ENCODE data around the gene LSM12.

LSM12 gene

DNA sequence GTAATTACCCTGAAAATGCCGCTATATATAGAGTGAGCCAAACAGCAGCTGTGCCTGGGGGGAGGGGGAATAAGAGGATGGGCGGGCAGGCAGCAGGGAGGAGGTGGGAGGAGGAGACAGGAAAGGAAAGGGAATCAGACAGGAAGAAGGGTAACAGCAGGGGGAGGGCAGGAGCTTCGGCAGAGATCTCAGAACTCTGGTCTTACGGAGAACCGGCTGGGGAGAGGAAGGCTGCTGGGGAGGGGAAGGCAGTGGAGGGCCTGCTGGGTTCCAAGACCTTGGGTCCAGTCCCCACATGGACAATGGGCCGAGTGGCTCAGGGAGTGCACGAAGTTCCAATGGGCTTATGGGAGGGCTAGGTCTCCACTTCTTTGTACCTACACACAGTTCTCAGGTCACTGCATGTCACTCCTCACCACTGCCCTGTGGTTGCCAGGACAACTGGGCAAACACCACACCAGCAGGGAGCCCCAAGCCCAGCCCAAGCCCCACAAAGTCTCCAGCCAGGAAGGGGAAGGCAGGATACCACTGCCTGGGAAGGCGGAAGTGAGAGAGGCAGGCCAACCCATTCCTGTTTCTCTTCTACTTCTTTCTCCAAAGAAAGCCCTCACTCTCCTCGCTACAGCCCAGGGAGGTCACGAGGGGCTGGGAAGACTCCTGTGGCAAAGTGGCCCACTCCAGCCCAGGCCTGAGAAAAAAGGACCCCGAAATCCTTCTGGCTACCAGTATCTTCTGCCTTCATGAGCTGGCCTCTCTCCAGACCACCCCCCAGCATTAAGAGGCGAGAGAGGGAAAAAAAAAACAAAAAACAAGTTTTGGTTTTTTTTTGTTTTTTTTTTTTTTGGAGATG lies 29.4 kb upstream of the LSM12 start:
- DNase-seq: no peak

DNA sequence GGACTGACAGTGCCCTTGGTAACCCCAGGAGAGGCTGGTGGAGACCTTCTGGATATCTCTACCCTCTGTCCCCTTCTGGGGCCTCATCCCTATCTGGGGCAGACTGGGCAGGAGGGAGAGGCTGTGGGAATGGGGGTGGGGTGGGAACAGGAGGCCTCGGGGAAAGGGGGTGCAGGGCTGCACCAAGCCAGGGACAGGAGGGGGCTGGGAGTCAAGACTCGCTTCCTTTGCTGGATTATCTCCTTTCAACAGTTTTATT lies 28.8 kb upstream of the LSM12 start:
- DNase-seq: no peak

DNA sequence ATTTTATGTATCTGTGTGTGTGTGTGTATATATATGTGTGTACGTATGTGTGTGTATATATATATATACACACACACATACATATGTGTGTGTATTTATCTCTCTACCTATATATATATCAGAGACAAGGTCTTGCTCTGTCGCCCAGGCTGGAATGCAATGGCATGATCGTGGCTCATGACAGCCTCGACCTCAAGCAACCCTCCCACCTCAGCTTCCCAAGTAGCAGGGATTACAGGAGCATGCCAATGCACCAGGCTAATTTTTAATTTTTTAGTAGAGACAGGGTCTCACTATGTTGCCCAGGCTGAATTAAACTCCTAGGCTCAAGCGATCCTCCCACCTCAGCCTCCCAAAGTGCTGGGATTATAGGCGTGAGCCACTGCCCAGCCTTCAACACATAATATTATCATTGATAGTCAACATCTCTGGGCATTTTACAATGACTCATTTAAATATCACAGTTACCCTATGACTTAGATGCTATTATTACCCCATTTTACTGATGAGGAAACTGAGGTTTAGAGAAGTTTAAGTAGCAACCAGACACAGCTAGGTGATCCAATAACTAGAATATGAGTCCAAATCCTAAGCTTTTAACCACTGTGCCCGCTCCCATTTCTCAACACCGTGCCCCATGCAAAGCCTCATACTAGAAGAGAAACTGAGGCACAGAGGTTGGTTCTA lies 28.4 kb upstream of the LSM12 start:
- no peak for DNase-seq

DNA sequence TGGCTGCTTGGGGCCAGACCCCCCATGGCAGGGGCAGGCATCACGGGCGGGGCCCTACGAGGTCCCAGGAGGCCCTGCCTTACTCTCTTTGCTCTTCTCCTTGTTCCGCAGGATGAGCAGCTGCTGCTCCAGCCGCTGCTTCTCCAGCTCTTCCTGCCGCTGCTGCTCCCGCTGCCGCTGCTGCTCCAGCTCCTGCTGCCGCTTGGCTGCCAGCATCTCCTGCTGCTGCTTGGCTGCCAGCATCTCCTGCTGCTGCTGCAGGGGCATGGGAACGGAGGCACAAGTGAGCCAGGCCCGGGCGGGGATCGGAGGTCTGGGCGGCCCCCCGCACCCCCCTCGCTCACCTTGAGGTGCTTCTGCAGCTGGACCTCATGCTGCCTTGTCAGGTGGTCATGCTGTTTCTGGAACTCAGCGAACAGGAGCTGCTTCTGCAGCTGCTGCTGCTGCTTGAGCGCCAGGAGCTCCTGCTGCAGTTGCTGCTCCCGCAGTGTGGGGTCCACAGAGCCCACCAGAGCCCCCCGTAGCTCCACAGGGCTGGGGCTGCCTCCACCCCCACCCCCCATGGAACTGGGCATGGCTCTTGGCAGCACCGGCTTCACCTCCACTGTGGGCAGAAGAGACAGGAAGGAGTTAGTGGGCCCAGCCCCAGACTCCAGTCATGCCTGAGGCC lies 26.9 kb upstream of the LSM12 start:
- DNase-seq: no peak

DNA sequence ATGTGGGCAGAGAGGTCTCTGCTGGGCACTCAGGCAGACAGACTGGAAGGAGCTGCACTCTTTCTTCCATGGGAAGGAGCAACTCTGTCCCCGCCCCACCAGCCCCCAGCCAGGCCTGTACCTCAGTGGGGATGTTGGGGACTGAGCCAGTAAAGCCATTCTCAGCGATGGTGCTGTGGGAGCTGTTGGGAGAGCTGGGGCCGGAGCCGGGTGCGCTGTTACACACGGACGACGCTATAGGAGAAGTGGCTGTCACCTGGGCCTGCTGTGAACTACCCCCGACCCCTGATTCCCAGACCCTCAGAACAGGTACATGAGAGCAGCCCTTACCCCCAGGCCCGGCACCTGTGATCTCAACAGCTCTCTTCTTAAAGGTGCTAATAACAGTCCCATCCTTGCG lies 25.6 kb upstream of the LSM12 start:
- no peak for DNase-seq

DNA sequence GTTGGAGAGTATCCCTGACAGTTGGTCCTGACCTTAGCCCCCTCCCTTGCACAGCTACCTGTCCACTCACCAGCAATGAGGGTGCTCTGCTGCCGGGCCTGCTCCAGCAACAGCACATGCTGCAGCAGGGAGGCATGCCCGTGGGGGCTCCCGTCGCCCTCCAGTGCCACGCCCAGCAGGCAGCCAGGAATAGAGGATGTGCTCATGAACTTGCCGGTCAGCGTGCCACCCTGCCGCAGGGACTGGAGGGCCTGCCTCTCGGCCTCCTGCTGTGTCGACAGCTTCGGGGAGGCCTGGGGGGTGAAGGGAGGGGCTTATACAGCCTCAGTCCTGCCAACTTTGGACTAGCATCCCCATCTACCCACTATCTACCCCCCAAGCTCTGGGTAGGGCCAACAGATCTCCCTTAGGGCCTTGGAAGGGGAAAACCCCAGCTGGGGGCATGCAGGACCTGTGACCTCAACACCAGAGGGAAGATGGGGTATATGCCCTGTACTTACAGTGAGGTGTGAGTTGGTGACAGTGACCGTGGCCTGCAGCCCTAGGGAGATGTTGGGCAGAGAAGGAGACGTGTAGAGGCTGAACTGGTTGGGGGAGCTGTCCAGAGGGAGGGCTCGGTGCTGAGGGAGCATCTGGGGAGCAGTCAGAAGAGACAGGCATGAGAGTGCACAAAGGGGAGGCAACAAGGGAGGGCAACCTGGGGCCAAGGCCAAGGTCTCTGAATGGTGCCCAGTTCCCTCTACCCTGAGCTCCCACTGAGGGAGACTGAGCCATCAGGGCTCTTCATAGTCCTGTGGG lies 24.9 kb upstream of the LSM12 start:
- no peak for DNase-seq

DNA sequence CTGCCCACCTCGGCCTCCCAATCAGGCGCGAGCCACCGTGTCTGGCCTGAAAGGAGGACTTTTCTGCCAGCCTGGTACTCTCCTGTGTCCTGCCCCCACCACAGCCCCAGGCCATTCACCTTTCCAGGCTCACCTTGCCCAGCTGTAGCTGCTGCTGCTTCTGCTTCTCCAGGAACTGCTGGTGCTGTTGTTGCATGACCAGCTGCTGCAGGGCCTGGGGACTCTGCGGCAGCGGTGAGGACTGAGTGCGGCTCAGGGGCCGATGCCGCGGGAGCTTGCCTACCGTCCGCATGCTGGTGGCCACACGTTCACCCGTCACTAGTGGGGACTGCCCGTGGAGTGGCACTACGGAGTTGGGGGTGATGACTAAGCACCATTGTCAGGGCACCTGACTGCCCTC lies 21.8 kb upstream of the LSM12 start:
- DNase-seq: no peak

DNA sequence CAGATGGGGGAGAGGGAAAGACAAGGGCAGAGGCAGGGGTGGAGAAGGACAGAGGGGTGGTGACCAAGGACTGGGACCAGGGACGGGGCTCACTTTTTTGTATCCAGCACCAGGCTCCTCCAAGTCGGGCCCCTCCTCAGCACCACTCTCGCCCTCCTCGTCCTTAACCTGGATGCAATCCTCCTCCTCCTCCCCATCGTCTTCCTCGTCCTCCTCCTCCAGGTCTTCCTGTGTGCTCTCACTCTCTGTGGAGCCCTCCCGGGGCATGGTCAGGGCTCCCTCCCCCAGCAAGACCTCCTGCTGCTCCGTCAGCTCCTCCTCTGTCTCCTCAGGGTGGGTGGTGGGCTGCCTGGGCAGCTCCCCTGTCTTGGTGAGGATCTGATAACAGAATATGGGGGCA lies 20.8 kb upstream of the LSM12 start:
- no peak for DNase-seq

DNA sequence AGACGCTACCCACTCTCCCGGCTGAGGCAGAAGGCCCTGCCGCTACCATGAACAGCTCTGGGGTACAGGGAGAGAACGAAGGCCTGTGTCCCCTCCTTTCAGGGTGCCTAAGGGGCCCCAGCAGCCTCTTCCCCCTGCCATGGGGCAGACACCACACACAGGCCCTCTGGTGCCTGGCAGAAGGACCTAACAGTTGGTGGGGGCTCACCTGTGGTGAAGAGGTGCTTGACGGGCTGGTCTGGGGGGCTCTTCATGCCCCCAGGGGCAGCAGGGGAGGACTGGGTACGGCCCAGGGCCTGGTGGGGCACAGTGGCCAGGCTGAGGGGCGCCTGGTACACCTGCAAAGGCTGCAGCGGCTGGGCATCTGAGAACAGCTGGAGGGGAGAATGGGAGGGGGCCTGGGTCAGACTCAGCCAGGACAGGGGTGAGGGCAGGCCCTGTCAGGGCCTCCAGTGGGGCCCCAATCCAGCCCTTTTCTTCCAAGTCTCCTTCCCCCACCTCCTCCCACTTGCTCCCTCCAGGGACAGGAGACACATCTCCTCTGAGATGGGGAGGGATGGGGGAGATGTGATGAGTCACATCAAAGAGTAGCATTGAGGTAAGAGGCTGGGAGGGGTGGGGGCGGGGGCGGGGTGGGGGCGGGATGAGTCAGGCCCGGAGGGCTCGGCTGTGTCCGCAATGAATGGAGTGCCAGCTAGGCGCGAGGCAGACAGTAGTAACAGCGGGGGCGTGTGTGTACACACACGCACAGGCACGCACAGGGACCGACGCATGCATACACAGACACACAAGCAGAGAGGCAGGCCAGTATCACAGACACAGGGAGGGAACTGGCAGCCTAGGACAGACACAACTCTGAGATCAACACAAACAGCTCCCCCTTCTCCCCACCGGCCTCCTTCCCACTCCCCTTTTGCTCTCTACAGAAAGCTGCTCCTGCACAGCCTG lies 20.2 kb upstream of the LSM12 start:
- DNase-seq: peak; percentile 66 to 67

DNA sequence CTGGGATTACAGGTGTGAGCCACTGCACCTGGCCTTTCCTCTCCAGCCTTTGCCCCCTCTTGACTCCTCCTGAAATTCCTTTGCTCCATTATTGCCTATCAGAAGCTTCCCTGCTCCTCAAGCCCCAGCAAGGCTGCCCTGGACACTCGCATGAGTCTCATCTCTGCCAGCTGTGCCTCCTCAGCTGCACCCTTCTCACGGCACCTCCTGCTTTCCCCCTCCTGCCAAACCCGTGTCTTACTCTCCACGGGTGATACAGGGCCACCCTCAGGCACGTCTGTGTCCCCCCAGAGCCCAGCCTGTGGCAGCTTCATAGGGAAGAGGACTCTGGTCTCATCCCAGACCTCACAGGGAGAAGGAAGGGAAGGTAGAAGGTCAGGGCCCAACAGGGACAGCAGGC lies 19.4 kb upstream of the LSM12 start:
- no peak for DNase-seq

DNA sequence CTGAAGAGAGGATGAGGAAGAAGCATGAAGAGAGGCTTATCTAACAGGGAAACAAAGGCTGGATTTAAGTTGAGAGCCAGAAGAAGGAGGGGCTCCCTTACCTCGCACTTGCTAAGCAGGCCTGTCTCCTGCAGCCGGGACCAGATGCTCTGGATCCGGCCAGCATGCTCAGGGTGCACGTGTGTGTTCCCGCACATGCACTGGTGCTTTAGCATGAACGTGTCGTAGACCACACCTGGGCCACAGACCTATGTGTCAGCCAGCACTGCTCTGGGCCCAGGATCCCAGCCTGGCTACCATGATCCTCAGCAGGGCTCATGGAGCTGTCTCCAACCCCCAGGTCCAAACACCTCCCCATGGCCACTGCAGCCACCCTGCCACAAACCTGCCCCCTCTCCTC lies 18.4 kb upstream of the LSM12 start:
- DNase-seq: no peak

DNA sequence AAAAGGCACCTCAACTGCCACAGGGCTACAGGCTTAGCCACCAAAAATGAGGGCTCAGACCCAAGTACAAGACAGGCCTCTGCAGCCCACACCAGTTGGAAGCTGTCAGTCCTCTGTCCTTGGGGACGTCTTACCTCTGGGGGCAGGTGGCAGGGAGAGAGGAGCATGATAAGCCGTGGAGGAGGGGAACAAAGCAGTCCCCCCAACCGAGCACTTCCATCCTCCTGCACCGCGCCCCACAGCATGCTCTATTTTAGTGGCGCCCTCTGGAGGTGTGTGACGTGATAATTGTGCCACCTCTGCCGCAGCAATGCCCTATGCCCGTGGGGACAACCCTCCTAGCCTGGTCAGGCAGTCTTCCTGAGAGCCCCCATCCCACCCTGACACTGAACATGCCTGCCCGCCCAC lies 17.7 kb upstream of the LSM12 start:
- DNase-seq: peak; percentile 59 to 60

DNA sequence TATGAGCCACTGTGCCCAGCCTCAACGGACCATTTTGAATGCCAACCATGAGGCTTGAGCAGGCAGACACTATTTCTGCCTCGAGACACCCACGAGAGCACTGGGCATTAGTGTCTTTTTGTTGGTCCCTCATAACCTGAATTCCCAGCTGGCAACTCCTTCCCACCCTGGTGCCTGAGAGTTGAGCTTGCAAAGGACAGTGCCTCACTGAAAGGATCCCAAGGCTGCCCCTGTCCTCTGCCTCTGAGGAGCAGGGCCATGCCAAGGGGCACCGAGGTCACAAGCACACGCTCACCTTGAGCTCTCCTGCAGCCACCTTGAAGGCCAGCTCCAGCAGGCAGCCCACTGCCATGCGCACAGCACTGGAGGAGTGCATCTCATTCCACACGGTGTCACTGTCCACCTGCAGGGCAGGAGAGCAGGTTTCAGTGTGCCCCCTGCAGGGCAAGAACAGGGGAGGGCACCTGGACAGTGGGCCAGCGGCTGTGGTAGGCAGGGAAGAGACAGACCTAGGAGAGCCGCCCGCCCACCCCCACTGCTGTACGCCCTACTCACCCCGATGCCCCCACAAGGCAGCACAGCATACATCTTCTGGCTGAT lies 16.9 kb upstream of the LSM12 start:
- no peak for DNase-seq

DNA sequence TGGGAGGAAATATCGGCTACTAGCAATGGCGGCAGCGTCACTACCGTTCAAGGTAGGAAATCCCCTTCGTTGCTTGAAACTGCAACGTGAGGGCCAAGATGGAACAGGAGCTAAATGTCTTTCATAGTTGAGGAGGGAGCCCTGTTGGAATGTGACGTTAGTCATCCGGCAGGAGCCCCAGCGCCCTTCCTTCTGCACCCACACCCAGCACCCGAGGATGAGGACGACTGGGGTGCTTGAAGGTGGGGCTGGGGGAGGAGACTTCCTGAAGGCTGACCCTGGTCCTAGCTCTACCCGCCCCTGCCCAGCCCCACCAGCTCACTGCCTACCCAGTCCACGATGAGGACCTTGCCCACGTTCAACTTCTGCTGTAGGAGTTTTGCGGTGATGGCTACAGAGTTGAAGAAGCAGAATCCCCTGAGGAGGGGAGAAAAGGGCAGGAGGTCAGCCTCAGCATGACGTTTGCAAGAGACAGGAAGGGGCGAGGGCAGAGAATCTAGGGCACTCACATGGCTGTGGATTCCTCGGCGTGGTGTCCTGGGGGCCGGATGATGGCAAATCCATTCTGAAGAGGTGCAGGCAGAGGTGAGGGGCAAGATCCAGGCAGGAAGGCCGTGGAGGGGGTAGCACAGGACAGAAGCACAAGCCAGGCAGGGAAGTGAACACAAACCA lies 15.9 kb upstream of the LSM12 start:
- DNase-seq: no peak

DNA sequence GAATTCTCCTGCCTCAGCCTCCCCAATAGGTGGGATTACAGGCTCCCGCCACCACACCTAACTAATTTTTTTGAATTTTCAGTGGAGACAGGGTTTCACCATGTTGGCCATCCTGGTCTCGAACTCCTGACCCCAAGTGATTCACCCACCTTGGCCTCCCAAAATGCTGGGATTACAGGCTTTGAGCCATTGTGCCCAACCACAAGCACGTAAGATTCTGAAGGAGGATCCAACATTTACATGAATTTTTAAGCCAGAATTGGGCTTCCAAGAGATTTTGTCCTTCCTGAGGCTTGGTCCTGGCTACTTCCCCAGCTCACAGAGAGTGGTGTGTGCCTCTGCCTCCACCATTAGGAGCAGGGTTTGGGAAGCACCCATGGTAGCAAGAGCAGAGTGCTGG lies 15.2 kb upstream of the LSM12 start:
- DNase-seq: no peak

DNA sequence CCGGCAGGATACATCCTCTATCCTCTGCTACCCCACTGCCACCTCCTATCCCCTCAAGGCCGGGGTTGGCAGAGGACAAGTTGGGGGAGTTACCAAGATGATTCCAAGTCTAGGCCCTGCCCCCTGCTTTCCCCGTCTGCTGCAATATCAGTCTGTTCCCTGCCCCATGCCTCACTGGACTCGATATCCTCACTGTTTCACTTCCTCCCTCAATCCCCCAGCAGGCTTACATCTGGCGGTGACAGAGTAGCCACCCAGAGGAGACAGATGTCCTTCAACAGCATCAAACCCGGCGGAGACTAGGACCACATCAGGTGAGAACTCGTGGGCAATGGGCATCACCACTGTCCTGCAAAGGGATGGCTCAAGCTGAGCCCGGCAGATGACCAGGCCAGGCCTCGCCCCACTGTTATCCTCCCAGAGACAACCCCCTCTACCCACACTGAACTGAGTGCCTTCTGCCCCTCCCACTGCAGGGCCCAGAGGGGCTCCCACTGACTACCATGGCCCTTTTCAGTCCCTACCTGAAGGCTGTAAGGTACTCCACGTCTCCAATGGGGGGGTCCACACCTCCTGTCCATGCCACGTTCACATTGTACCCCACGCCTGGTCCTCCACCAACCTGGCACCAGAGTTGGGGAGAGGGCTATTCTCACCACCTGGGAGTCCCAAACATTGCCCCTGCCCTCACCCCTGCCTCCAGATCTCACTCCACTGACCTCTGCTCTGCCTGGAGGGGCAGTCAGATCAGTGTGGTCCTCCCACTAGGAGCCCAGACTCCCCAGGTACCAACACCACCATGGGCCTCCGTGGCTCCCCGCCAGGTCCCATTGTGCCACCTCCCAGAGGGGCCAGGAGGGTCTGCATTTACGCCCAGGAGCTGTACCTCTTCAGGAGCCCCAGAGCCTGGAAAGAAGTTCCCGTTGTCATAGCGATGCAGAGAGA lies 13.7 kb upstream of the LSM12 start:
- DNase-seq: no peak

DNA sequence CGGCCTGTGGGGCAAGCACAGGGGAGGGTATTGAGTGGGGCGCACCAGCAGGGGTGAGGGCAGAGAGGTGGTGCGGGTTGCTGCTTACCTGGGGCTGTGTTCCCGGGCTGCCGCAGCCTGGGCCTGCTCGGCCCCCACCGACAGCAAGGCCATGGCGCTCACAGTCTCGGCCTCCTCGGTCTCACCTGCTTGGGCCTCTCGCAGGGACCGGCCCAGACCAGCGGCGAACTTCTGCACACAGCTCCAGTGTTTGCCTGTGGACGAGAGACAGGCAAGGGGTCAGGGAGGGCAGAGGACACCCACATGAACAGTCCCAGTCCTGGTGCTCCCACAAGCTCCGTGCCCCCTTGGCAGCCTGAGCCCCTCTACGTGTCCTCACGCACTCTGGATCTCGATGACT lies 11.9 kb upstream of the LSM12 start:
- no peak for DNase-seq

DNA sequence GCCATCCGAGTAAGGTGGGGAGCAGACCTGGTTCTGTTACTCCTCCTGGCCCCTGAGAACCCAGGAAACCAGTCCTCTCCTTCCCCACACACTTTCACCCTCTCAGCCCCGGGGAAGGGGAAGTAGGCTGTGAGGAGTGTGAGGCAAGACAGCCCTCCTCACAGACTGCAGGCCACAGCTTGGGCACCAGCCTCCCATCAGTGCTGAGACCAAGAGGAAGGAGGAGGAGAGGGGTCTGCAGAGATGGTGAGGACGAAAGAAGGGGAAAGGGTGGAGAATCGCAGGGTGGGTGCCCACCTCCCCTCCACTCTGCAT lies 11.1 kb upstream of the LSM12 start:
- DNase-seq: no peak

DNA sequence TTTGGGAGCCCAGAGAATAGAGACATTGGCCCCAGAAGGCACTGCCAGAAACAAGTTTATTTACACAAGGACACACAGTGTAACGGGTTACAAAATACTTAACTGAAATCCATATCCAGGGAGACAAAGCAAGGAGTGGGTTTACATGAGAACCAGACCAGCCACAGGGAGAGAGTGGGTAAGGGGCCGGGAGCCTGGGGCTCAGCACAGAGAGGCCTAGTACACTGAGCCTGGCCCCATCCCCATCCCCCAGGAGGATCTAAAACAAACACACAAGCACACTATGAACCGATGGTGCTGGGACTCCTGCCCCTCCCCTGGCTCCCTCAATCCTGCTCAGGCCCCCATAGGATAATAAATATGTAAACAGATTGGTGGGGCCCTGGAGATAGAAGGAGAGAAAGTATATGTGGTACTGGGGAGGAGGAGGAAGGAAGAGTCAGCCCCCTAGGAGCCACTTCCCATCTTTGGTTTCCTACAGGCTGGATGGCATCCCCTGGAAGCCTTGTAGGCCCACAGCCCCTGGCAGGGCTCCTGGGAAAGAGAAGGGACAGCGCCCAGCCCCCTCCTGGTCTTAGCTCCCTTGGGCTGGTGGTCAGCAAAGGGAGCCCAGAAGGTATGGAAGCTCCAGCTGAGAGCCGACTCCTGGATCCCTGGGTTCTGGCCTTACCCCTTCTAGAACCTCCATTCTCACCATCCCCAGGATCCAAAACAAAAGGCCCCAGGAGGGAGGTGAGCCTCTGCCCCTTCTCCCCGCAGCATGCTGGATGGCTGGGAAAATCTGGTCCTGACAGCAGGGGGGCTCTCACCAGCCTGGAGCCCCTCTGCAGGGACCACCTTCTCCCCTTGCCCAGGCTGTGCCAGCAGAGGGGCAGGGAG lies 10.5 kb upstream of the LSM12 start:
- DNase-seq: no peak
